Nephron (organoid): ENCODE measurements around the gene RGS18.

Experiments
- H3K27ac Mint-ChIP-seq, 3 experiments: 2 replicates each; pipeline ENCODE4 v1.8.0; 2020; ENCODE audit warnings: mixed read lengths in 3 of 3, mild to moderate bottlenecking in 2 of 3, moderate library complexity in 1 of 3
- H3K27me3 Mint-ChIP-seq: 2 replicates; pipeline ENCODE4 v1.8.0; 2021; ENCODE audit warnings: low read depth, mild to moderate bottlenecking, moderate library complexity, mixed read lengths
- H3K36me3 Mint-ChIP-seq: 2 replicates; pipeline ENCODE4 v1.8.0; 2020; ENCODE audit warnings: low read depth, mixed read lengths
- H3K4me1 Mint-ChIP-seq: 2 replicates; pipeline ENCODE4 v1.8.0; 2020; ENCODE audit warnings: mixed read lengths
- H3K4me3 Mint-ChIP-seq, 3 experiments: 2 replicates each; pipeline ENCODE4 v1.8.0; 2020; ENCODE audit warnings: mild to moderate bottlenecking in 3 of 3, mixed read lengths in 3 of 3, moderate library complexity in 2 of 3
- H3K9me3 Mint-ChIP-seq: 2 replicates; pipeline ENCODE4 v1.8.0; 2020; ENCODE audit warnings: mixed read lengths
- CTCF ChIP-seq, 3 experiments: fragments of 200-600 bp; sonication (generic); IDR thresholded peaks; one replicate each; pipeline ENCODE4 v1.5.0; 2021; ENCODE audit warnings: antibody characterized with exemption in 3 of 3; ENCODE audit not compliant: unreplicated experiment in 3 of 3

The RGS18 gene

GRCh38 chr1:192235127-192235526, 76.9 kb downstream of the RGS18 start:
- no peak overlapping the region for H3K27ac Mint-ChIP-seq
- H3K9me3 Mint-ChIP-seq, result no peaks in the 10 kb centered on the region
- H3K4me1 Mint-ChIP-seq, result no peaks in the 10 kb centered on the region
- no peaks in the 10 kb centered on the region for H3K27me3 Mint-ChIP-seq
- TF ChIP-seq CTCF (IDR thresholded peaks at IDR 0.05; ENCODE audit: unreplicated experiment in 3 of 3), result no peak
- no peaks in the 10 kb centered on the region for H3K36me3 Mint-ChIP-seq
- no peak overlapping the region for H3K4me3 Mint-ChIP-seq
